ENCODE measurements around the gene KIAA0319L.

DNA sequence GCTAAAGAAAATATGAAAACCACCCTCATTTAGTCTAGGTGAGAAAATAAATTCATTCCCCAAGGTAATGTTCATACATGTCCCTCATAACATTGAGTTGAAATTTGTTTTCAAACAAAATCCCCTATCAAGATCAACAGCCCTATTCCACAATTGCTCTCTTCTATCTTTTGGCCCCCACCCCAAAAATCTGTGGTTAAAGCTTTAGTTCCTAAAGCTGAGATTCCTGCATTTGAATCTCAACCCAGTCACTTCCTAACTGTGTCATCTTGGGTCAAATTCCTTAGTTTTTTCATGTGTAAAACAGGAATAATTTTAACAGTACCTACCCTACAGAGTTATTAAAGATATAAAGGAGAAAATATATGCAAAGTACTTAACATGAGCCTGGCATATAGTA, 22.0 kb downstream of the KIAA0319L start:
- TF ChIP-seq, protein P1, sequence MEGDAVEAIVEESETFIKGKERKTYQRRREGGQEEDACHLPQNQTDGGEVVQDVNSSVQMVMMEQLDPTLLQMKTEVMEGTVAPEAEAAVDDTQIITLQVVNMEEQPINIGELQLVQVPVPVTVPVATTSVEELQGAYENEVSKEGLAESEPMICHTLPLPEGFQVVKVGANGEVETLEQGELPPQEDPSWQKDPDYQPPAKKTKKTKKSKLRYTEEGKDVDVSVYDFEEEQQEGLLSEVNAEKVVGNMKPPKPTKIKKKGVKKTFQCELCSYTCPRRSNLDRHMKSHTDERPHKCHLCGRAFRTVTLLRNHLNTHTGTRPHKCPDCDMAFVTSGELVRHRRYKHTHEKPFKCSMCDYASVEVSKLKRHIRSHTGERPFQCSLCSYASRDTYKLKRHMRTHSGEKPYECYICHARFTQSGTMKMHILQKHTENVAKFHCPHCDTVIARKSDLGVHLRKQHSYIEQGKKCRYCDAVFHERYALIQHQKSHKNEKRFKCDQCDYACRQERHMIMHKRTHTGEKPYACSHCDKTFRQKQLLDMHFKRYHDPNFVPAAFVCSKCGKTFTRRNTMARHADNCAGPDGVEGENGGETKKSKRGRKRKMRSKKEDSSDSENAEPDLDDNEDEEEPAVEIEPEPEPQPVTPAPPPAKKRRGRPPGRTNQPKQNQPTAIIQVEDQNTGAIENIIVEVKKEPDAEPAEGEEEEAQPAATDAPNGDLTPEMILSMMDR (IDR thresholded peaks at IDR 0.05) = no peak
- TF ChIP-seq EP300 (IDR thresholded peaks at IDR 0.05) = no peak

Data from upper lobe of left lung (tissue), 4 donors.